Spleen (tissue), 7 donors: ENCODE results near the gene GMNN.

Experiments used
- CTCF ChIP-seq, 11 experiments: fragments of 200-600 bp in 7 of 11; fragments of 450-650 bp in 4 of 11; sonication (generic) in 4 of 11; IDR thresholded peaks in 8 of 11; conservative IDR thresholded peaks in 3 of 11; 1 replicate in 7 of 11; 2 replicates in 4 of 11; pipeline versions ENCODE4 v1.4.0 to v1.8.0; 2016 to 2021; ENCODE audit warnings: antibody characterized with exemption in 11 of 11, inconsistent platforms in 4 of 11, mild to moderate bottlenecking in 1 of 11
- POLR2A ChIP-seq, 3 donors: fragments of 450-650 bp; IDR thresholded peaks; one replicate each; pipeline ENCODE4 v1.5.1; 2017; ENCODE audit warnings: antibody characterized with exemption in 3 of 3, mild to moderate bottlenecking in 1 of 3
- POLR2AphosphoS5 ChIP-seq, 3 donors: sonication (generic); formaldehyde crosslinking; IDR thresholded peaks; one replicate each; pipeline ENCODE4 v1.5.1; 2017; ENCODE audit warnings: antibody characterized with exemption in 3 of 3
- donor health status: DM: no; HTN: no; CAD: no; lungs with moderate emphysema.
- donor health status: DM: no; HTN: no; CAD: no.
- donor health status: DM: no; HTN: no; CAD: no.

GRCh38 chr6:24752503-24752902 lies 22.2 kb upstream of the GMNN start:
- TF ChIP-seq CTCF (IDR thresholded peaks at IDR 0.05 in 8 of 11, conservative IDR thresholded peaks at IDR 0.05 in 3 of 11) (no peak), POLR2A (IDR thresholded peaks at IDR 0.05) (no peak), POLR2AphosphoS5 (IDR thresholded peaks at IDR 0.05) (no peak)
